ENCODE measurements around the gene IRAK3. TPM values are rescaled to one million over a fixed set of nuclear protein-coding genes. Genes with fewer than 3 reads are reported as not detected.

IRAK3 gene
- total and polyA plus RNA-seq, 2 donors (not counting 1 experiment from before 2014, with no cell fraction given), result 3.9 to 4.3 TPM

DNA sequence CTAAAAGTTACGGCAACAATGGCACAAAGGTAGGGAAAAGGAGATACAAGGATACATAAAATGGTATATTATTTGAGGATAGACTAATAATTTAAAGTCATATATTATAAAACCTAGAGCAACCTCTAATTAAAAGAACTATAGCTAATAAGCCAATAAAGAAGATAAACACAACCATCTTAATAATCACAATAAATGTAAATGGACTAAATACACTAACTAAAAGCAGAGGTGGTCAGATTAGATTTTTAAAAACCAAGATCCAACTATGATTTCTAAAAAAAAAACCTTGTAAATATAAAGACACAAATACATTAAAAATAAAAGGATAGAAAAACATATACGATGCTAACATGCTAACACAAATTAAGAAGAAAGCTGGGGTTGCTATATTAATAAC, 47.7 kb upstream of the IRAK3 start:
- Histone ChIP-seq H3K27ac (ENCODE audit: low read length in 2 of 2) (no peak overlapping the region), H3K4me3 (ENCODE audit: control extremely low read depth in 1 of 5, extremely low read depth in 1 of 5, insufficient read depth in 1 of 5, low read depth in 2 of 5, low read length in 4 of 5) (no peak overlapping the region), H2AFZ (ENCODE audit: insufficient read depth, low read depth, low read length, poor library complexity, severe bottlenecking) (no peak overlapping the region), H3K36me3 (replicated peaks in 1 of 2; ENCODE audit: control extremely low read depth in 1 of 2, control insufficient read depth in 1 of 2, extremely low read depth in 1 of 2, insufficient read depth in 2 of 2, low read length in 1 of 2) (peaks cover 23 to 68% of the 10 kb centered on the region in 2 experiments), H3K4me2 (replicated peaks; ENCODE audit: low read depth, low read length, poor library complexity, severe bottlenecking) (no peak overlapping the region), H3K79me2 (ENCODE audit: control insufficient read depth, insufficient read depth, low read length) (peaks cover 19% of the 10 kb centered on the region), H3K9me3 (ENCODE audit: control extremely low read depth in 1 of 3, control insufficient read depth in 2 of 3, insufficient read depth in 1 of 3, low read length in 2 of 3) (peaks cover 3 to 19% (median 3%) of the 10 kb centered on the region in 3 donors), H3K27me3 (replicated peaks in 1 of 4; ENCODE audit: control extremely low read depth in 1 of 4, control insufficient read depth in 3 of 4, insufficient read depth in 4 of 4, low read length in 3 of 4) (no peaks in the 10 kb centered on the region), H3K9ac (ENCODE audit: low read length) (no peak overlapping the region), H4K20me1 (ENCODE audit: control insufficient read depth, insufficient read depth, low read length, poor library complexity, severe bottlenecking) (peaks cover 24% of the 10 kb centered on the region), H3K4me1 (ENCODE audit: control insufficient read depth in 2 of 2, insufficient read depth in 2 of 2, low read length in 2 of 2) (peaks cover 5 to 16% of the 10 kb centered on the region in 2 donors)
- CTCF ChIA-PET, result no interaction called here
- Mint-ChIP-seq H3K27me3 (no peaks in the 10 kb centered on the region), H3K27ac (no peak overlapping the region), H3K4me3 (no peak overlapping the region), H3K9me3 (ENCODE audit: insufficient read depth) (peaks cover 6% of the 10 kb centered on the region), H3K4me1 (peaks cover 15% of the 10 kb centered on the region)
- POLR2A ChIA-PET, result no interaction called here
- no CpG with 5 or more reads among the region's 2 CpGs for WGBS (ENCODE audit: insufficient coverage)
- ATAC-seq (ENCODE audit: low read depth) (no peak), DNase-seq (no peak)
- TF ChIP-seq, protein P1, sequence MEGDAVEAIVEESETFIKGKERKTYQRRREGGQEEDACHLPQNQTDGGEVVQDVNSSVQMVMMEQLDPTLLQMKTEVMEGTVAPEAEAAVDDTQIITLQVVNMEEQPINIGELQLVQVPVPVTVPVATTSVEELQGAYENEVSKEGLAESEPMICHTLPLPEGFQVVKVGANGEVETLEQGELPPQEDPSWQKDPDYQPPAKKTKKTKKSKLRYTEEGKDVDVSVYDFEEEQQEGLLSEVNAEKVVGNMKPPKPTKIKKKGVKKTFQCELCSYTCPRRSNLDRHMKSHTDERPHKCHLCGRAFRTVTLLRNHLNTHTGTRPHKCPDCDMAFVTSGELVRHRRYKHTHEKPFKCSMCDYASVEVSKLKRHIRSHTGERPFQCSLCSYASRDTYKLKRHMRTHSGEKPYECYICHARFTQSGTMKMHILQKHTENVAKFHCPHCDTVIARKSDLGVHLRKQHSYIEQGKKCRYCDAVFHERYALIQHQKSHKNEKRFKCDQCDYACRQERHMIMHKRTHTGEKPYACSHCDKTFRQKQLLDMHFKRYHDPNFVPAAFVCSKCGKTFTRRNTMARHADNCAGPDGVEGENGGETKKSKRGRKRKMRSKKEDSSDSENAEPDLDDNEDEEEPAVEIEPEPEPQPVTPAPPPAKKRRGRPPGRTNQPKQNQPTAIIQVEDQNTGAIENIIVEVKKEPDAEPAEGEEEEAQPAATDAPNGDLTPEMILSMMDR (IDR thresholded peaks at IDR 0.05), result no peak
- TF ChIP-seq EZH2 (IDR thresholded peaks at IDR 0.05; ENCODE audit: borderline replicate concordance, insufficient read depth, low read depth, low read length, poor library complexity, severe bottlenecking), result no peak
- intact Hi-C loops (cut with micrococcal nuclease), result loop anchor here (10.0 kb wide), 1 partner anchor 554 kb away; no protein-coding TSS in a partner anchor

GRCh38 chr12:66142826-66143225, 46.2 kb upstream of the IRAK3 start:
- Histone ChIP-seq H3K4me2 (replicated peaks; ENCODE audit: low read depth, low read length, poor library complexity, severe bottlenecking) (no peak overlapping the region), H3K27ac (ENCODE audit: low read length in 2 of 2) (no peak overlapping the region), H3K9me3 (ENCODE audit: control extremely low read depth in 1 of 3, control insufficient read depth in 2 of 3, insufficient read depth in 1 of 3, low read length in 2 of 3) (peaks cover 3 to 19% (median 3%) of the 10 kb centered on the region in 3 donors), H3K27me3 (replicated peaks in 1 of 4; ENCODE audit: control extremely low read depth in 1 of 4, control insufficient read depth in 3 of 4, insufficient read depth in 4 of 4, low read length in 3 of 4) (no peaks in the 10 kb centered on the region), H3K4me1 (ENCODE audit: control insufficient read depth in 2 of 2, insufficient read depth in 2 of 2, low read length in 2 of 2) (peaks cover 5 to 17% of the 10 kb centered on the region in 2 donors), H3K4me3 (ENCODE audit: control extremely low read depth in 1 of 5, extremely low read depth in 1 of 5, insufficient read depth in 1 of 5, low read depth in 2 of 5, low read length in 4 of 5) (no peak overlapping the region), H3K36me3 (replicated peaks in 1 of 2; ENCODE audit: control extremely low read depth in 1 of 2, control insufficient read depth in 1 of 2, extremely low read depth in 1 of 2, insufficient read depth in 2 of 2, low read length in 1 of 2) (peaks cover 21 to 68% of the 10 kb centered on the region in 2 experiments), H3K9ac (ENCODE audit: low read length) (no peak overlapping the region), H4K20me1 (ENCODE audit: control insufficient read depth, insufficient read depth, low read length, poor library complexity, severe bottlenecking) (peaks cover 24% of the 10 kb centered on the region), H2AFZ (ENCODE audit: insufficient read depth, low read depth, low read length, poor library complexity, severe bottlenecking) (no peak overlapping the region), H3K79me2 (ENCODE audit: control insufficient read depth, insufficient read depth, low read length) (peaks cover 25% of the 10 kb centered on the region)
- intact Hi-C loops (cut with micrococcal nuclease), result loop anchor here (10.0 kb wide), 1 partner anchor 552 kb away; no protein-coding TSS in a partner anchor
- Mint-ChIP-seq H3K27ac (no peak overlapping the region), H3K27me3 (no peaks in the 10 kb centered on the region), H3K4me1 (peaks cover 15% of the 10 kb centered on the region), H3K4me3 (no peak overlapping the region), H3K9me3 (ENCODE audit: insufficient read depth) (peaks cover 6% of the 10 kb centered on the region)
- ChIA-PET CTCF (no interaction called here), POLR2A (interaction anchor here (0.6 kb wide), 1 partner anchor 31 kb away, joined by 7 read pairs; no protein-coding TSS in a partner anchor)
- DNase-seq, result no peak
- no peak for TF ChIP-seq EZH2 (IDR thresholded peaks at IDR 0.05; ENCODE audit: borderline replicate concordance, insufficient read depth, low read depth, low read length, poor library complexity, severe bottlenecking)
- TF ChIP-seq, protein P1 (IDR thresholded peaks at IDR 0.05), result no peak
- ATAC-seq (ENCODE audit: low read depth), result no peak

Data from B cell (primary cell).